Fibroblast of lung (primary cell): Measurements from ENCODE around the gene LACRT.

Experiments
- CTCF ChIP-seq, 2 donors: IDR thresholded peaks in 1 of 2; conservative IDR thresholded peaks in 1 of 2; 1 replicate in 1 of 2; 2 replicates in 1 of 2; pipeline ENCODE4 v1.5.1; 2011 to 2012; ENCODE audit warnings: low read length in 2 of 2, control low read depth in 1 of 2, inconsistent platforms in 1 of 2, low read depth in 1 of 2, mild to moderate bottlenecking in 1 of 2
- EZH2 ChIP-seq: IDR thresholded peaks from 2 replicates; pipeline ENCODE4 v1.5.1; 2012; ENCODE audit warnings: low read length, control low read depth, mild to moderate bottlenecking; ENCODE audit errors: missing control alignments

- no peak for TF ChIP-seq CTCF (conservative IDR thresholded peaks at IDR 0.05 in 1 of 2, IDR thresholded peaks at IDR 0.05 in 1 of 2; ENCODE audit: low read depth in 1 of 2, low read length in 2 of 2)
- TF ChIP-seq EZH2, result no peak
These were observed 6.4 kb downstream of the LACRT start for GRCh38 chr12:54628186-54628846.
